GDM1 (cell line): ENCODE results near the gene KLF12.

Experiments
- DNase-seq: peaks from one replicate; lab custom pipeline; 2025; lab: John Stamatoyannopoulos, UW

The KLF12 gene

DNA sequence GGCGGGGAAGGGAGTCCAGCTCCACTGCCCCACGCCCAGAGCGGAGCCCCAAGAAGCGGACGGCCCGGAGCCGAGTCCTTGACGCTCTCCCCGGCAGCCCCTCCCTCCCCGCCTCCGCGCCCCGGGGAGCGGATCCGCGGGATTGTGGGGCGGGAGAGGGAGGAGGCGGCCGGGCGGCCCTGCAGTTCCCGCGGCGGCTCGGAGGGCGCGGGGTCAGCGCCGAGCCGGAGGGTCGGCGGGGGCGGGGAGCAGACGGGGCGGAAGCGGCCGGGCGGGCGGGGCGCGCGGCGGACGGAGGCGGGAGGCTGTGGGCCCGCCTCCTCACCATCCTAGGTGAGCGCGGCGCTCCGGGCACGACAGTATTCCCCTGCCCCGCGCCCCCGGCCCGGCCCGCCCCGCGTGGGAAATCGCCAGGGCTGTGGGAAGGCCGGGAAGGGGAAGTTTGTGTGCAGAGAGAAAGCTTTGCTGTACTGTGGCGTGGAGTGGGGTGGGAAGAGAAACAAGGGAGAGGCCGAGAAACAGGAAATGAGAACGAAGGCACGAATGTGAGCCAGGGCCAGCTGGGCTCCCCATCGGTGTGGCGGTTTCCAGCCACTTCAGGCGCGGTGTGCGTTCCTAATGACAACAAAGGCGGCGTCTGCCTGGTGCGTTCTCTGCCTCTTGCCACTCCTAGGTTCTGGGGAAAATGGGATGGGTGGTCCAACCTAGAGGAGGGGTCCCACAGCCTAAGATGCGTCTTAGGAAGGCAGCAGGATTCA lies 1.3 kb upstream of the KLF12 start:
- no peak for DNase-seq

DNA sequence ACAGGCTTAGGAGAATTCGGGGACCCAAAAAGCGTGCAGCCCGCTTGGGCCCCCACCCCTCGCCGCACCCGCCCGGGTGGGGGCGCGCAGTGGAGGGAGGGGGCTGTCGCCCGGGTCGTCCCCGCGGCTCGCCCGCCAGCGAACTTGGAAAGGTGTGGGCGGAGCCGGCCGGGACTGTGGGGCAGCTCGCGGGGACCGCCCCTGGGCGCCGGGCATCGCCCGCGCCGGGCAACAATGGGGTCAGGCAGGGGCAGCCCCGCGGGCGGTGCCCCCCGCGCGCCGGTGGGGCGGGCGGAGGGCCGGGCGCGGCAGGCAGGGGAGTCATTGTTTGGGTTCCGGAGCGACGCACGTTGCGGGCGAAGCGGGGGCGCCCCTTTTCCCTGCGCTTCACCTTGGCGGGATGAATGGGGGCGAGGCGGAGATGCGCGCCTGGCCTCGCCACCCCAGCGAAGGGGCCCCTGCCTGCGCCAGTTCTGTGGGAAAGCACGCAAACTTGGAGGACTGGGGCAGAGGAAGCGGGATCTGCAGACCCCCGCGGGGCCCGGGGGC lies 647 bp upstream of the KLF12 start:
- DNase-seq: no peak

DNA sequence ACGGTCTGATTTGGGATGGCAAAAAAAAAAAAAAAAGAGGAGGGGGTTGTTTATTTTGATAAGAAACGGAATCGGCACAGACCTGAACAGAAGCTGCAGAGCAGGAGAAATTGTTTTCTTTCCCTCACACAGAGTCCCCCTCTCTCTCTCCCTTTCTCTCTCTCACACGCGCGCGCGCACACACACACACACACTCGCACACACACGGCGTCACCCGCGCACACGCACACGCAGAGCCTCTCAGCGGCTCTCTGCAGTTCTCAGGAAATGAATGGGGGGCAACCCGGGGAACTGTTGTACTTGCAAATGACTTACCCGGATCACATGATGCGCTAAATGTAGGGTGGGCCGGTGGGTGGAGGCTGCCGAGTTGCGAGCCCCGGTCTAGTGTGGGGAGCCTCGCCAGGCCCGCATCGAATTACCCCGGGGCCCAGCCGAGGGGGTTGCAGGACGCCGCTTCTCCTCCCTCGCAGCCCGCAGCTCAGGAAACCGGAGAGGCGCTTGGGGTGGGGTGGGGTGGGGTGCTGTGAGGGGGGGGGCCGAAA lies 475 bp downstream of the KLF12 start:
- no peak for DNase-seq

DNA sequence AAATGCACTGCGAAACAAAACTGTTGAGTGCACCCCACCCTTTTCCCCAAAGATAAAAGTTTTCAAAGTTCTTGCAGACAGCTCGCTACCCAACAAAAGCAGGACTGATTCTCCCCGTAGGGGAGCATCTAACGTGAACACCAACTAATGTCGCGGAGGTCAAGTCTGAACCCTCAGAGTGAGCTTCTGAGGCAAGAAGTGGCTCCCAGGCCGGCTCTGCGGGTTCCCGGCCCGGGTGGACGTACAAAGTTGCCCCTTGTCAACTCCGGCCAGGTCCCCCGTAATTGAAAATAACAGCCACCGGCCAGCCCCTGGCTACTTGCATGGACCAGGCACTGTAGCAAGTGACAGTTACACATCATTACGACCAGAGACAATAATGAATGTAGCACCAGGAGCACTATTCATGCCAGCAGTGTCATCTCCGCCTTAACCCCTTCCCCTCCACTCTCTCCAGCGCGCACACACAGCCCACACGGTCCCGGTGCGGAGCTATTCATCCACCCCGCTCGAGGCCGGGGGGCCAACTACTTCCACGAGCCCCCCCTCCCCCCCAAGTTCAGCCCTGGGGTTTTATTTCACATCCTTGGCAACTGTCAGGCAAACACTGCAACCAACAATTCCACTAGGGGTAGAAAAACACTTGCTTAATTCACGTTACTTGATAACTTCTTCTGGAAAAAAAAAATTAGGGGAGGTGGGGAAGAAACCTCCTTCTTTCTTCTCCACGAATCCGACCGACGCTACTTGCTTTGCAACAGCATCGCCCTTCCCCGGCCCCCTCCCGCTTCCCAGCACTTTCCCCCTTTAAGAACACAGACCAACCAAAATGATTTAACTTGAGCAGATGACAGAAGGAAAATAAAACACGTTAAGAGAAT lies 1.2 kb downstream of the KLF12 start:
- no peak for DNase-seq

DNA sequence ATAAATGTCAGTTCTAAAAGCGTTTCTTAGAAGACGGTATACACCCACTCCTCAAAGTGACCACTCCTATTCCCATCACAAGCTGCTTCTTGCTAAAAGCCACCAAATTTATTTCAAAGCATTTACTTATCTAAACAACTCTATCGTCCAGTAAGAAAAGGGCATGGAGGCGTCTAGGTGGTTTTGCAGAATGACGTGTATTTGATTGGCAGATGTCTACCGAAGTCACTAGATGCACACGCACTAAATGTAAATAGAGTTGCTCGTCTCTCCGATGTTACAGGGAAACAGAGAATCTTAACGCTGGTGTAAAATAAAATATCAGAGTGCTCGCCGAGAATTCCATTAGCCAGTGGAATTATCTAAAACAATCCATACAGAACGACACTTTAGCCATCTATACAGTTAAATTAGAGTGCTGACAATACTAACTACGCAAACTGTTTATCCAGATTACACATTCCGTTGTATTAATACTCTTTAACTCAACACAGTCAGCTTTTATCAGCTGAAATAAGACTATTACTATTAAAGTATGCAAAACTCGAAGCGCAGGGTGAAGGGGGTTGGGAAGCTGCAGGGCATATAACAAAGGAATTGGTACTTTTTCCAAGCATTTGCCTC lies 1.9 kb downstream of the KLF12 start:
- no peak for DNase-seq

DNA sequence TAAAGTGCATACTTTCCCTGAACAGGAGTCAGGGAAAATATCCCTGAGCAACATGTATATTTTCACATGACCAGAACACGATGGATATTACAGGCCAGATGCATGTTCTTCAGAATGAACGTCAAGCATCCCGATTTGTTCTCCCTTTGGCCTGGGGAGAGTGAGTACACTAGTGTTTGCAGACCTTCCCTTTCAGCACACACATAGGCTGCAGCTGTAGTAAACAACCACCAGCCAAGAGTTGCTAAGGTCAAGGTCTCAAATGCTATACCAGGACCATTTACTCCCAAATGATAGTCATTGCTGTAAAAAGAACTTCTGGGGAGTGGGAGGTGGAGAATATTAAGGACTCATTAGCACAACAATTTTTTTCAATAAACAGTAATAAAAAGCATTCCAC lies 3.0 kb downstream of the KLF12 start:
- no peak for DNase-seq

DNA sequence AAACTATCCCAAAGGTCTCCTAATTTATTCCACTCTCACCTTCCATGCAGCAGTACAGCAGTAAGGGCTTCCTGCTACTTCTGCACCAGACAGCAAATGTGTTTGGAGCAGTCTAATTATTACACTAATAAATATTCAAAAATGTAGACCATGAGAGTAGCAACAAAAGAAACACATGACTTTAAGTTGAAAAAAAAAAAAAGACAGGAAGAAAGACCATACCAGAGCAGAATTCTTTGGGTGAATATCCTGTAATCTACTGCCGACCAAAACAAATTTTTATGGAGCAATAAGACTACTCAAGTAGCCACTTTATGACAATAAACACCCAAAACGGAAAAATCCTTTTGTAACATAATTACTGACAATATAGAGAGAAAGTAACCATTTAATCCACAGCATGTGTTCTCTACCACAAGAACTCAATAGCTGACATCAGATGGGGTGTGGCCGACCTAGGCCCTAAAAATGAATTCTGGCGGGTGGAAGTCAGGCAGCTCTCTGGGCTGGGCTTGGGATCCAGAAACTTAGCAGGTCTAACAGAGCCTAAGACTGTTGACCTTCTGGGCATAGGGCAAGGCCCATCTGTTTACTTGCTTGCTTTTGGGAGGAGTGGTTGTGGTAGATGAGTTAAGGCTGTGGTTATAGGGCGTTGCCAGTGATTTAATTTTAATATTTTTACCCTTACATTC lies 4.6 kb downstream of the KLF12 start:
- DNase-seq: no peak

DNA sequence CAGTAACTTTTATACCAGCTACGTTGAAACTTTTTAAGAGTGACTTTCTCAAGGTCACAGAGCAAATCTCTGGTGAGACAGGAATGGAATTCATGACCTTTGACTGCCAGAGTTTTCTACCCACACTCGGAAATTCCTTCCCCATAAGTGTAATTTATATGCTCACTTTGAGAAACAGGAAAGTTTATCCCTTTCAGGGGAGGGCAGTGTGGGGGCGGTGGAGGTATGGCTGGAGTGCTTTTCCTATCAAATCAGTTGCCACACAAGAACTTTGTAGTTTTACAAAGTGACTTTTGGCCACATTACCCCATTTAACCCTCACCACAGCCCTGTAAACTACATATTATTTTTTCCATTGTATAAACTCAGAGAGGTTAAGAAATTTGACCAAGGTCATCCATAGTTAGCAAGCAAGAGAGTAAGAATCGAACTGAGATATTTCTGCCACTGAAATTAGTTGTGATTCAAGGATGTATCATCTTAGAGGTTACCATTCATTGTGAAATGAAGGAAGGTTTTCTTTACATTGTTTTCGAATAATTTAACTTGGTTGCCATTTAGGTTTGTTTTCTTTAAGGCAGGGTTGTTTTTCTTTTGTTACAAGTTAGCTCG lies 5.9 kb downstream of the KLF12 start:
- no peak for DNase-seq

DNA sequence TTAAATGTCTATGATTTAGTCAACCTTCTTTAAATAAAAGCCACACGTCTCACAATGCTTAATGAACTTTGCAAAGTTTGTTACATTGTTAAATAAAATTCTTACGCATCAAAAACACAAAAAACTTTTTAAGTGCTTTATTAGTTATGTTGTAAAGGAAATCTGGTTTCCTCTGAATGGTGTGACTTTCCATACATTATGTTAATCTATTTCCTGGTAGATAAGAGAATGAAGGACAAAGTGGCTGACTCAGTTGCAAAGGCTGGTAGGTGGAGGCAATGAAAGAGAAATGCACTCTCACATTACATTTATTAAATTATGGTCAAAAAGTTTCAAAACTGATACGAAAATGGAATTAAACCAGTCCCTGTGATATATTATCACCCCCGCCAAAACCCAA lies 15.9 kb downstream of the KLF12 start:
- DNase-seq: no peak

DNA sequence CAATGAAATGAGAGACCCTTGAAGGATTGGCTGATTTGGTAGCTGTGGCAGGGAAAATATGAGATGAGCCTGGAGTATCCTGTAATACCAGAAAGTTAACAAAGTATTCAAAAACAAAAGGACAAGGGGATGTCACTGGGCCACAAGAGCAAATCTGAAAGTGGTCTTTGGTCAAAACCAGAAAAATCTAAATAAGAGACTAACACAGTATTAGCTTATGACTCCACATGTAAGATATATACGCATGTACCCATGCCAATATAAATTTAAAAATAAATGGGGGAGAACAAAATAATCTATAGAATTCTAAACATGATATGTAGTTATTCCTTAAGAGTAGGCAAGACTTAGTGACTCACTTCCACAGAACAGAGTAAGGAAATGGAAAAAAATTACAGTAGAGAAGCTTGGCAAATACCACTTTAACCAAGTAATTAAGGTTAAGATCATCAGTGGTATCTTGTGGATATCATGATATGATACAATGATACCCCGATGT lies 16.9 kb downstream of the KLF12 start:
- no peak for DNase-seq

DNA sequence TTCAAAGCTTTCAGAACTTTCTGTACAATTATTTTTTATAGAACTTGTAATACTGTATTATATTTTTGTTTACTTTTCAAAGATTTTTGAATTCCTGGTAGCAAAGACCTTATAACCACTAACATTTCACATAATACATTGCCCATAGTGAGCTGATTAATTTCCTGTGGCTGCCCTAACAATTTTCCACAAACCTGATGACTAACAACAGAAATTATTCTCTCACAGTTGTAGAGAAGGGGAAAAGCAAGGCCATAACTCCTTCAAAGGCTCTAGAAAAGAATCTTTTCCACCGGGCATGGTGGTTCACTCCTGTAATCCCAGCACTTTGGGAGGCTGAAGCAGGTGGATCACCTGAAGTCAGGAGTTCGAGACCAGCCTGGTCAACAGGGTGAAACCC lies 19.1 kb downstream of the KLF12 start:
- DNase-seq: no peak

DNA sequence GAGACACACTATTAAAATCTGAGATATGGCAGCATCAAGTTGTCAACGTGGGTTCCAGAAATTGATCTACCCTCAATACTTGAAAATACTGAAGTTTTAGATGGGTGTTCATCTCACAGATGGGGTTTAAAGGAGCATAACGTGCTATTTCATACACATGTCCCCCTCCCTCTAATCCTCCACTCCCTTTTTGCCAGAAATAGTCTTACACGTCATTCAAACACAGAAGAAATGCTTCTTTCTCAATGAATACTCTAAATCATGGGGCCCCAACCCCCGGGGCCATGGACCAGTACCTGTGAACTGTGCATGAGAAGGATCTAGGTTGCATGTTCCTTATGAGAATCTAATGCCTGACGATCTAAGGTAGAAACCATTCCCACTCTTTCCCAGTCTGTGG lies 19.6 kb downstream of the KLF12 start:
- DNase-seq: no peak

DNA sequence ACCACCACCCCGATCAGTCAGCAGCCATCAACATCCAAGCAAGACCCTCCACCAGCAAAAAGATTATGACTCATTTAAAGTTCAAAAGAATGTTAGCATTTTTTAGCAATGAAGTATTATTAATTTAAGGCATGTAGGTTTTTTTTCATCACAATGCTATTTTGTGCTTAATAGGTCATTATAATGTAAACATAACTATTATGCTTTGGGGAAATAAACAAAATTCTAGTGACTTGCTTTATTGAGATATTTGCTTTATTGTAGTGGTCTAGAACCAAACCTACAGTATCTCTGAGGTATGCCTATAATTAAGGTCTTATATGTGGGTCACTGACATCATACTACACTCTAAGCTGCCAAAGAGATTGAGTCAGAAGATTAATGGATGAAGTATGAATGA lies 20.0 kb downstream of the KLF12 start:
- DNase-seq: no peak

DNA sequence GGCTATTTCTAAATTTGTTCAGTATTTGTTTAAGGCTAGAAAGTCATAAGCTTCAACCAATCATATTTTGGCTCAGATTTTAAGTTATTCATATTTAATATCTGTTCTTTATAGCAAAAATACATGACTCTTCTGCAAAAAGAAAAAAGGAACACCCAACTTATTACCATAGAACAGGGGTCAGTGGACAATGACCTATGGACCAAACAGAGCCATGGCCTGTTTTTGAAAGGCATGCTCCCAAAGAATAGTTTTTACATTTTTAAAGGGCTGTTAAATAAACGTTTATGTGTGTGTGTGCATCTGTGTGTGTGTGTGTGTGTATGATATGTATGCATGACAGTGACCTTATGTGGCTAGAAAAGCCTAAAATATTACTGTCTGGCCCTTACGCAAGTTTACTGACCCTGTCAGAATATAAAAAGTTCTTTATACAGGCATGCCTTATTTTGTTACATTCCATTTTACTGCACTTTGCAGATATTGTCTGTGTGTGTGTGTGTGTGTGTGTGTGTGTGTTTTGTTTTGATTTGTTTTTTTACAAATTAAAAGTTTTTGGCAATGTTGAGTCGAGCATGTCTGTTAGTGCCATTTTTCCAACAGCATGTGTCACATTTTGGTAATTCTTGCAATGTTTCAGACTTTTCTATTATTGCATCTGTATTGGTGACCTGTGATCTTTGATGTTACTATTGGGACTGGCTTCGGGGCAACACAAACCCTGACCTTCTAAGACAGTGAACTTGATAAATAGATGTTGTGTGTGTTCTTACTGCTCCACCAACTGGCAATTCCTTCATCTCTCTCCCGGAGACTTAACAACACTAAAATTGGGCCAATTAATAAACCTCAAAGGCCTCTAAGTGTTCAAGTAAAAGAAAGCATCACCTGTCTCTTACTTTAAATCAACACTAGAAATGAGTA lies 22.0 kb downstream of the KLF12 start:
- no peak for DNase-seq

DNA sequence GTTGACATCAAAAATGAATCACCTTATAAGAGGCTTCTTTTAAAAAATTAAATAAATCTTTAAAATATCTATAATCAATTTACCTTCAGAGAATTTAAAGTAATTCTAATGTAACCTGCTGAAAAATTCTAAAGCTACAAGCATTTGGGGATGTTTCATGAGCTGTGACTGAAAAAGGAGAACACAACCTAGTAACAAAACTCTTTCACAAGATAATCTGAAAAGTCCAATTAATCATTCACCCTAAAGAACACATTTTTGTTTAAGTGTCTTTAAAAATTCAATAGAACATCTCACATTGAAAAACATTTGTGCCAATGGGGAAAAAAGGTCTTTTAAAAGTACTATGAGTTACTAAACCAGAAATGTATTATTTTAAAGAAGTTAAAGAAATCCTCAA lies 22.8 kb downstream of the KLF12 start:
- no peak for DNase-seq

DNA sequence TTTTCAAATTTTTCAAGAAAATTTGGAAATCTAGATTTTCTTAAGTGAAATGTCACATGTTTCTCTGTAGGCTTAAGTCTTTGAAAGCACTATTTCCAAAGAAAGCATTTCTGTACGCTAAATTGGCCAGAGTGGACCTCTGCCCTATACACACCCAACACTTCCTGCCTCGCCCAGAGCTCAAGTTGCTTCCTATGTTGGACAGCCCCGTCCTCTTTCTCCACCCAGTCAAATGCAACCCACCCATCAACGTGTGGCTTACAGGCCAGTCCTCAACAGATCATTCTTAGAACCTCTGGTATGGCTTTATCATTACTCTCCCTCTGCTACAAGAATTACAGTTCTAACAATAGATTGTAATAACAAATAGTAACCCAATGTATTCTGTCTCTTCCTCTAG lies 24.2 kb downstream of the KLF12 start:
- no peak for DNase-seq

DNA sequence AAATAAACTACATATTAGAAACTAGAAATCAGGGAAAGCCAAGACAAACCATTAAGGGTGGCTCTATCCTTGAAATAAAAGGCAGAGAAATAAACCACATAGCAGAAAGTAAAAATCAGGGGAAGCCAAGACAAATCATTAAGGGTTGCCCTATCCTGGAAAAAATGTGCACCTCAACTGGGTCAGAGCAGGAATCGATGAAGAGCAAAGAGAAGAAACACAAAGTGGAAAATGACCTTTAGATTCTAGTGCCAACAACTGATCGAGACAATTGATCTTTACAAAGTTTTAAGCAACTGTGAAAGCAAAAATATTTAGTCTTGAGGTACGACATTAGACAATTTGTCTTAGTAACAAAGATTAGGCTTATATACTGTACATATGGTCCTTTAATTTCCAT lies 26.6 kb downstream of the KLF12 start:
- DNase-seq: no peak

DNA sequence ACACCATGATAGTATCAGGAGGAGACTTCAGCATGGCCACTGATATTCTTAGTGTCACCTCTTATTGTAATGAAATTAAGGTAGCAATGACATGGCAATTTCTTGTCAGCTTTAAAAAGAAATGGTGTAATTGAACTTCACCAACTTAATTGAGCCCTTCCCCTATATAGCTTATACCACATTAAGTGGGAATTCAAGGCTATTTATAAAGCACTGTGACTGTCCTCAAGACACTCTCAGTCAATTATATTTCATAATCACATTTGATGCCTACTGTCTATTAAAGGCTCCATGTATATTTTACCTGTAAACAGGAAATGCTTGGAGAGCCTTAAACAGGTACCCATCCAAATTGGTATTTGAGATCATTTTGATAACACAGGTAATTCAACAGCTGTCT lies 28.3 kb downstream of the KLF12 start:
- DNase-seq: no peak

DNA sequence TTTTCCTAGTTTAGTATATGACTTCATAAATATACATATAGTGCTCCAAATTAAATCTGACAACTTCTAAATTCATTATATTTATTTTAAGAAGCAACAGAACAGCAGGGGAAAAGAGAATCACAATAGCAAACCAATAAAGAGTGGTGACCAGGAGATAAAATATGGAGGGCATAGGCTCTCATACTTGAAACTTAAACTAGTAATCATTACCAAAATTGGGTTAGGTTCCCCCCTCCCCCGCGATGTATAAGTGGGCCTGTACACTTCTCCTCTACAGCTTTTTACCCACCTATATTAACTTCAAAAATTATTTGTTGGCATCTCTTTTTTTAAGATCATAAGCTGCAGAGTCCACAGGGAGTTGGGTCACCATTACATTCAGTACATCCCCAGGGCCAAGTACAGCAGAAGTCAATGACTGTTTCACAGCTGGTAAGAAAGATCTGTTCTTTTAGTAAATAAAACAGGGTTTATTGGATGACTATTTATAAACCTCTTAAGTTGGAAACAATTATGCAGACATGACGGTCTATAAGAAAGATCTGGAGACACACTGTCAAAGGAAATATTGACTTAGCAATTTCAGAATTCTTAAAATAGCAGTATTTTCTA lies 29.4 kb downstream of the KLF12 start:
- DNase-seq: no peak
